PC-3 (cell line): ENCODE measurements around the gene EXOC1L. TPM values are rescaled to one million over a fixed set of nuclear protein-coding genes. Genes with fewer than 3 reads are reported as not detected.

Experiments
- ATAC-seq: fragments of 200-7000 bp; cut with Tn5 transposase; 2 replicates; pipeline ENCODE4 v1.9.1; 2020; ENCODE audit warnings: mild to moderate bottlenecking, moderate library complexity
- BruUV-seq: library from RNA; stranded (reverse); fragments of 400-500 nt; replicated peaks from 2 replicates; lab custom pipeline; 2021; lab: Mats Ljungman, UMichigan
- CTCF ChIA-PET: fragments of 300-600 bp; sonication (Branson Sonifier 250); formaldehyde crosslinking; loops from one replicate; lab custom pipeline; 2022; ENCODE audit warnings: antibody characterized with exemption; lab: Charles Lee
- POLR2A ChIA-PET: fragments of 300-600 bp; sonication (Branson Sonifier 250); formaldehyde crosslinking; loops from one replicate; lab custom pipeline; 2022; ENCODE audit warnings: antibody characterized with exemption; ENCODE audit not compliant: unreplicated experiment; lab: Charles Lee
- DNase-seq: peaks from one replicate; pipeline ENCODE4 v3.0.0-alpha.2; 2015
- H2AFZ ChIP-seq: fragments of 300-600 bp; sonication (generic); 2 replicates; pipeline ENCODE4 v1.6.0; 2016; ENCODE audit warnings: antibody characterized with exemption, low read length
- H3F3A ChIP-seq: fragments of 300-600 bp; sonication (generic); one replicate; pipeline ENCODE4 v1.6.0; 2017; ENCODE audit warnings: antibody characterized with exemption, low read length, control low read depth, mild to moderate bottlenecking; ENCODE audit not compliant: unreplicated experiment
- H3K27ac ChIP-seq: fragments of 300-600 bp; sonication (generic); 2 replicates; pipeline ENCODE4 v1.5.1; 2016; ENCODE audit warnings: mild to moderate bottlenecking, low read length
- H3K27me3 ChIP-seq: fragments of 300-600 bp; sonication (generic); 2 replicates; pipeline ENCODE4 v1.6.1; 2016; ENCODE audit warnings: low read length, mixed read lengths
- H3K36me3 ChIP-seq: fragments of 300-600 bp; sonication (generic); 2 replicates; pipeline ENCODE4 v1.6.1; 2016; ENCODE audit warnings: low read depth, mixed run types, low read length, mixed read lengths
- H3K4me1 ChIP-seq: fragments of 300-600 bp; sonication (generic); 2 replicates; pipeline ENCODE4 v1.5.1; 2016; ENCODE audit warnings: low read length; ENCODE audit not compliant: insufficient read depth
- H3K4me2 ChIP-seq: fragments of 300-600 bp; sonication (generic); 2 replicates; pipeline ENCODE4 v1.6.0; 2016; ENCODE audit warnings: low read length
- H3K4me3 ChIP-seq: fragments of 300-600 bp; sonication (generic); 2 replicates; pipeline ENCODE4 v1.5.1; 2016; ENCODE audit warnings: mild to moderate bottlenecking, low read length, mixed read lengths
- H3K79me2 ChIP-seq: fragments of 300-600 bp; sonication (generic); 2 replicates; pipeline ENCODE4 v1.6.1; 2017; ENCODE audit warnings: low read length, mixed read lengths
- H3K9ac ChIP-seq: fragments of 300-600 bp; sonication (generic); 2 replicates; pipeline ENCODE4 v1.6.0; 2016; ENCODE audit warnings: mild to moderate bottlenecking, low read length
- H3K9me2 ChIP-seq: fragments of 300-600 bp; sonication (generic); replicated peaks from 2 replicates; pipeline ENCODE4 v1.6.1; 2016; ENCODE audit warnings: mixed run types, low read length, mixed read lengths
- H3K9me3 ChIP-seq: fragments of 300-600 bp; sonication (generic); 2 replicates; pipeline ENCODE4 v1.6.1; 2016; ENCODE audit warnings: low read length, mixed read lengths
- H4K20me1 ChIP-seq: fragments of 300-600 bp; sonication (generic); 2 replicates; pipeline ENCODE4 v1.6.1; 2016; ENCODE audit warnings: low read length, mixed read lengths
- EZH2 ChIP-seq: fragments of 300-600 bp; sonication (generic); IDR thresholded peaks from one replicate; pipeline ENCODE4 v1.6.1; 2017; ENCODE audit warnings: antibody characterized with exemption, mild to moderate bottlenecking, low read length; ENCODE audit not compliant: unreplicated experiment
- EZH2phosphoT487 ChIP-seq: fragments of 300-600 bp; sonication (generic); IDR thresholded peaks from 2 replicates; pipeline ENCODE4 v1.6.1; 2018; ENCODE audit warnings: mild to moderate bottlenecking, antibody characterized with exemption, low read length, borderline replicate concordance
- intact Hi-C: fragments of 100-400 bp; cut with micrococcal nuclease; formaldehyde crosslinking; loops from 2 replicates; pipeline ENCODE4 v1.9.0; 2023
- total RNA-seq: library from RNA; depleted of rRNA; stranded (reverse); fragments of >200 nt; gene quantifications from 2 replicates; pipeline ENCODE4 v1.2.3, GENCODE V29; 2014
- TF ChIP-seq, protein P1 (sequence below): fragments of 300-600 bp; sonication (generic); conservative IDR thresholded peaks from 2 replicates; pipeline ENCODE4 v1.5.1; 2017; ENCODE audit warnings: antibody characterized with exemption, low read depth, mild to moderate bottlenecking, low read length

Gene EXOC1L
- total RNA-seq, 1 experiment from 2014 or later: not detected

DNA sequence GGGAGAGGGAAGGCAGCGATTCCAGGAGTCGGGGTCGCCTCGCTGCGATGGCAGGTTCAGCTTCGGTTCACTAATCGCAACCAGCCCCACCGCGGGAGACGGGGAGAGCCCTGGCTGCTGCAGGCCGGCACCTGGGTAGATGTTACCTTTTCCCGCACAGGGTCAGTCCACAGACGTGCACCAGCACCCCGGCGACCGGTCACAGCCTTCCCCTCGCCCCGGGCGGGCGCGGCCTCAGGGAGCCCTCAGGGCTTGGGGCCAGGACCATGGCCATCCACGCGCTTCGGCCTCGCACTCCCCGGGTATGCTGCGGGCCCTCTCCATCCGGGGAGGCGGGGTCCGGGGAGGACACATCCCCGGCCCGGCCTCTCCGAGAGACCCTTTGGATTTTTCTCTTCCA is 26.1 kb upstream of the EXOC1L start:
- no peak overlapping the region for H3K27ac ChIP-seq
- POLR2A ChIA-PET: no interaction called here
- CTCF ChIA-PET: no interaction called here

DNA sequence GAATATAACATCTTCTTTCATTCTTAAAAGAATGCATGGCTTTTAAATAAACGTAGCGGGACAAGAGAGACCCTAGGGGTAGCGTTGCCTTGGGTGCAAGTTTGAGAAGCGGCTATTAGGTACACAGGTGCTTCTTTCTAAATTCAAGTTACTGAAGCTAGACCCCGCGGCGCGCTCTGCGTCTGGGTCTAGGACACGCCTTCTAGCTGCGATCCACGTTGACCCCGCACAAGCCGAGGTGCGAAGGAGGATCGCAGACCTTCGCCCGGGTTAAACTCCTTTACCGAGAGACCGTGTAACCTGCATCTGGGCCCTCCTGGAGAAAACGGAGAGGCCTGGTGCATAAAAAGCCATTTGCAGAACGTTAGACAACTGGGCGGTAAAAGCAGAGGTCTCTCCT is 25.5 kb upstream of the EXOC1L start:
- Histone ChIP-seq H4K20me1 (no peaks in the 10 kb centered on the region), H3K9me3 (no peaks in the 10 kb centered on the region), H3K27ac (no peak overlapping the region), H3K36me3 (no peaks in the 10 kb centered on the region), H3K9ac (no peak overlapping the region), H3K4me3 (no peak overlapping the region), H3K4me1 (no peaks in the 10 kb centered on the region), H3K79me2 (no peaks in the 10 kb centered on the region), H2AFZ (no peak overlapping the region), H3K4me2 (no peak overlapping the region), H3K9me2 (no peaks in the 10 kb centered on the region), H3F3A (no peaks in the 10 kb centered on the region), H3K27me3 (peaks cover 35% of the 10 kb centered on the region)
- BruUV-seq: no TSS peak
- no peak for DNase-seq
- TF ChIP-seq EZH2phosphoT487: no peak
- TF ChIP-seq EZH2: no peak
- TF ChIP-seq, protein P1, sequence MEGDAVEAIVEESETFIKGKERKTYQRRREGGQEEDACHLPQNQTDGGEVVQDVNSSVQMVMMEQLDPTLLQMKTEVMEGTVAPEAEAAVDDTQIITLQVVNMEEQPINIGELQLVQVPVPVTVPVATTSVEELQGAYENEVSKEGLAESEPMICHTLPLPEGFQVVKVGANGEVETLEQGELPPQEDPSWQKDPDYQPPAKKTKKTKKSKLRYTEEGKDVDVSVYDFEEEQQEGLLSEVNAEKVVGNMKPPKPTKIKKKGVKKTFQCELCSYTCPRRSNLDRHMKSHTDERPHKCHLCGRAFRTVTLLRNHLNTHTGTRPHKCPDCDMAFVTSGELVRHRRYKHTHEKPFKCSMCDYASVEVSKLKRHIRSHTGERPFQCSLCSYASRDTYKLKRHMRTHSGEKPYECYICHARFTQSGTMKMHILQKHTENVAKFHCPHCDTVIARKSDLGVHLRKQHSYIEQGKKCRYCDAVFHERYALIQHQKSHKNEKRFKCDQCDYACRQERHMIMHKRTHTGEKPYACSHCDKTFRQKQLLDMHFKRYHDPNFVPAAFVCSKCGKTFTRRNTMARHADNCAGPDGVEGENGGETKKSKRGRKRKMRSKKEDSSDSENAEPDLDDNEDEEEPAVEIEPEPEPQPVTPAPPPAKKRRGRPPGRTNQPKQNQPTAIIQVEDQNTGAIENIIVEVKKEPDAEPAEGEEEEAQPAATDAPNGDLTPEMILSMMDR: no peak
- ChIA-PET POLR2A (no interaction called here), CTCF (no interaction called here)
- intact Hi-C loops: no loop called here
- no peak for ATAC-seq

More for the DNA sequence above, 26.1 kb upstream of the EXOC1L start:
- ATAC-seq (no peak), DNase-seq (no peak)
- Histone ChIP-seq H3K4me1 (no peaks in the 10 kb centered on the region), H4K20me1 (no peaks in the 10 kb centered on the region), H3K4me2 (no peak overlapping the region), H3K9me2 (no peaks in the 10 kb centered on the region), H3K9me3 (no peaks in the 10 kb centered on the region), H3K27me3 (peaks cover 31% of the 10 kb centered on the region), H3K36me3 (no peaks in the 10 kb centered on the region), H3K4me3 (no peak overlapping the region), H3K9ac (no peak overlapping the region), H3K79me2 (no peaks in the 10 kb centered on the region), H3F3A (no peaks in the 10 kb centered on the region), H2AFZ (no peak overlapping the region)
- TF ChIP-seq EZH2 (no peak), EZH2phosphoT487 (no peak)
- TF ChIP-seq, protein P1: no peak
- BruUV-seq: no TSS peak
- intact Hi-C loops: no loop called here

DNA sequence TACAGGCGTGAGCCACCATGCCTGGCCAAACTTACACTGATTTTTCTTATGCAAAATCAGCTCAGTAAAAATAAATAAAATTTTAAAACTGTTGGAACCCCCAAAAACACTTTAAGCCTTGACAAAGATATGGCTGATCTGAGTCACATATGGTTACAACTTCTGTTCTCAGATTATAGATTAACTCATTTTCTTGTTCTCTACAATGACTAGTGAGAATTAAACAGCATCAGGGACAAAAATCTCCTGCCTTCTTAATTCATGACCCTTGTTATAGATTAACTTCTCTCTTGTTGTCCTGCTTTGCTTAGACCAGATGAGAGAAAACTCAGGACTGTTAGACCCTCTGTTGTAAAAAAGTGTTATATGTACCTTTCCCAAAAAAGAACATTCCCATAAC is 24.2 kb upstream of the EXOC1L start:
- H3K79me2 ChIP-seq: no peaks in the 10 kb centered on the region
- H3K9me2 ChIP-seq: no peaks in the 10 kb centered on the region
- H3K36me3 ChIP-seq: no peaks in the 10 kb centered on the region
- H3K4me2 ChIP-seq: no peak overlapping the region
- H3K9me3 ChIP-seq: no peaks in the 10 kb centered on the region
- H3K4me1 ChIP-seq: no peaks in the 10 kb centered on the region
- no peak overlapping the region for H2AFZ ChIP-seq
- no peaks in the 10 kb centered on the region for H4K20me1 ChIP-seq
- H3K4me3 ChIP-seq: no peak overlapping the region
- CTCF ChIA-PET: no interaction called here
- H3K9ac ChIP-seq: no peak overlapping the region
- DNase-seq (no peak), ATAC-seq (no peak)
- BruUV-seq: no TSS peak
- TF ChIP-seq EZH2phosphoT487 (no peak), EZH2 (no peak)
- TF ChIP-seq, protein P1: no peak
- intact Hi-C loops: no loop called here
- H3K27me3 ChIP-seq: peaks cover 35% of the 10 kb centered on the region
- POLR2A ChIA-PET: no interaction called here
- H3K27ac ChIP-seq: no peak overlapping the region
- no peaks in the 10 kb centered on the region for H3F3A ChIP-seq
